ENCODE data around the gene SOX15.
"Not testable (repeated sequence)": the region's sequence is repeated elsewhere in the genome, so short reads cannot be mapped to it uniquely, and the experiment has no call there.

Gene SOX15

DNA sequence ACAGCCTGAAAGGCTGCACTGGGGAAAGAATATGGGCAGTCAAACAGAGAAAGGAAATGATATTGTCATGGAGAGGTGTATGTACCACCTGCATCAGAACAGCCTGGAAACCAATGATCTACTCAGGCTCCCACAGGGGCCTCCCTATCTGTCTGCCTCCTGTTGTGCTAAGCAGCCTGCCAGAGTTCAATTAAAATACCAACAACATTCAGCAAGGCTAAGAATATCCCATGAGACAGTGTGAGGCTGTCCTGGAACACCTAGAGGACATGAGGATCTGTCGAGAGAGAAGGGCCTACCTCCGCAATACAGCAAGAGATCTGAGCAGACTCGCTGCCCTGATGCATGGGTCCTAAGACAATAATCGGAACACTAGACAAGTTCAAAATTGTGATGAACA, 16.4 kb upstream of the SOX15 start:
- no peak for DNase-seq

DNA sequence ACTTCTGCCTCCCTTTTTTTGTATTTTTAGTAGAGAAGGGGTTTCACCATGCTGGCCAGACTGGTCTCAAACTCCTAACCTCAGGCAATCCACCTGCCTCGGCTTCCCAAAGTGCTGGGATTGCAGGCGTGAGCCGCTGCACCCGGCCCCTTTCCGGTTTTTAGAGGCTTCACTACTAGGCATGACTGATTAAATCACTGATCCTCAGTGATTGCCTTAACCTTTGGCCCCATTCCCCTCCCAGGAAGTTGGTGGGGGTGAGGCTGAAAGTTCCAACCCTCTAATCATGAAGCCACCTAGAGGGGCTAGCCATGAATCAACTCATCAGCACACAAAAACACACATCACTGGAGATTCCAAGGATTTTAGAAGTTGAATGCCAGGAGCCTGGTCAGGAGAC, 7.7 kb upstream of the SOX15 start:
- not testable (repeated sequence) for DNase-seq

- no peak for DNase-seq
Measured at GRCh38 chr17:7593296-7593695, 3.4 kb upstream of the SOX15 start.

DNA sequence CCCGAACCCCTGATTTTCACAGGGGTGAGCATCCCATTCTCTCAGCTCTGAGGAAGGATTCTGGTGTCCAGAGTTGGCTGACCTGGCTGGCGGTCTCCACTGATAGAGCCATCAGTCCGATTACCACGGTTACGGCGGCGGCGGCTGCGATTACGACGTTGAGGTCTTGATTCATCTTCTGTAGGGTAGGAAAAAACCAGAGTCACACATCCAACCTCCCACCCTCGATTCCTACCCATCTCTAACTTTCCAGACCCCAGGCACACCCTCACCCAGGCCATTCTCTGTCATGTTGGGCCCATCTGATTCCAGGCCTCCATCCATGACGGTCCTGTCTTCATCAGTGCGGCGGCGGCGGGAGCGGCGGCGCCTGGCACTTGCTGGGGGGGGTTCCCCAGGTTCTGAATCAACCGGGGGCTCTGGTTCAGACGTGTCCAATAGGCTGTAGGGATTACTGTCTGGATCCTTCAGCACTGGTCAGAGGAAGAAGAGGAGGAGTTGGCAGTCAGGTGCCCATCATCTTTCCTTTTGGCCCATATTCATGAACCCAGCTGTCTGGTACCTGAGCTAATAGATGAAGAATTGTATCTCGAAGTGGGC, 2.6 kb upstream of the SOX15 start:
- no peak for DNase-seq

DNA sequence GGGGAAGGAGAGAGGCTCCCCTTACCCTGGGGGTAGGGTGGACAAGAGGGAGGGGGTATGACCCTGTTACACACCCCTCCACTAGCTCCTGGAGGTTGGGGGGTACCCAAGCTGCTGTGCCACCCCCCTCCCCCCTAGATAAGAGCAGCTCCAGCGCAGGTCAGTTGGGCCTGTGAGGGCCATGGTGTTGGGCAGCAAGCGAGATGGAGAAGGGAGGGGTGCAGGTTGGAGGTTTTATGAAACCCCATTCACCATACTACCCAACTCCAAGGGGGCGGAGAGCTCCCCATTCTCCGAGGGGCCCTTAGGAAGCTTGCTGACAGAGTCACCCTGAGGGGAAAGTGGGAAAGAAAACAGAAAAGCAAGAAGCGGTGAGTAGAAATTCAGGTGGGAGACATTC, 1.7 kb upstream of the SOX15 start:
- no peak for DNase-seq

DNA sequence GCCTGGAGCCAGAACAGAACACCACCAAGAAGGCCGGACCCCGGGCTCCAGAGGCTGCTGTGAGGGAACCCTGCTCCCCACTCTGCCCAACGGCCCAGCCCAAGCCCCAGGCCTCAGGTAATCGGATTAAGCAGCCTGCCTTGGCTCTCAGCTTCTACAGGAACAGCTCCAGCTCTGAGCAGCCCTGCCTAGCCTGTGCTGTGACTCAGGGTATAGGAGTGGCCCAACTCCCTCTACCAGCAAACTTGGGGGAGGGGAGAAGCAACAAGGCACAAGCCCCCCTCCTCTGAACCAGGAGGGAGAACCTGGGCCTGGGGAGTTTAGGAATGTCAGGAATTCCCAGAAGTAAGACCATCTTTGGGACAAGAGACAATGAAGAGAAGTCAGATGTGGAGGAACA, 849 bp upstream of the SOX15 start:
- no peak for DNase-seq

DNA sequence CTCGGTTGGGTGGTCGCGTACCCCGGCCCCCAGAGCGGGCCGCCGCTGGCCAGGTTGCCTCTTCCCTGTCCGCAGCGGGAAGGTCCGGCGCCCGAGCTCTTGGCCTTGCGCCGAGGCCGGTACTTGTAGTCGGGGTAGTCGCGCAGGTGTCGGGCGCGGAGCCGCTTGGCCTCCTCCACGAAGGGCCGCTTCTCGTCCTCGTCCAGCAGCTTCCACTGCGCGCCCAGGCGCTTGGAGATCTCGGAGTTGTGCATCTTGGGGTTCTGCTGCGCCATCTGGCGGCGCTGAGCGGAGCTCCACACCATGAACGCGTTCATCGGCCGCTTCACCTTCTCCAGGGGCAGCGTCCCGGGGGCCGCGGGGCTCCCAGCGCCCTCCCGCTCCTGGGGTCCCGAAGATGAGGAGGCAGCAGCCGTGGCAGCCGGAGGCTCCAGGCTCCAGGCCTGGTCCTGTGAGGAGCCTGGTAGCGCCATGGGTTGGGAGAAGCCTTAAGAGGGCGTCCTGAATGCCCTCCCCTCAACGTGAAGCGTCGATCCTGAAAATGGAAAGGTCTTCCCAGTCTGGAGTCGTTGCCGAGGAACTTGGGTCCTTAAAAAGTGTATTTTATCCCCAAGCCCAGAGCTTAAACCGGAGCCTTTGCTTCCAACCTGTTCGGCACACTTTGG, 558 bp downstream of the SOX15 start:
- no peak for DNase-seq

DNA sequence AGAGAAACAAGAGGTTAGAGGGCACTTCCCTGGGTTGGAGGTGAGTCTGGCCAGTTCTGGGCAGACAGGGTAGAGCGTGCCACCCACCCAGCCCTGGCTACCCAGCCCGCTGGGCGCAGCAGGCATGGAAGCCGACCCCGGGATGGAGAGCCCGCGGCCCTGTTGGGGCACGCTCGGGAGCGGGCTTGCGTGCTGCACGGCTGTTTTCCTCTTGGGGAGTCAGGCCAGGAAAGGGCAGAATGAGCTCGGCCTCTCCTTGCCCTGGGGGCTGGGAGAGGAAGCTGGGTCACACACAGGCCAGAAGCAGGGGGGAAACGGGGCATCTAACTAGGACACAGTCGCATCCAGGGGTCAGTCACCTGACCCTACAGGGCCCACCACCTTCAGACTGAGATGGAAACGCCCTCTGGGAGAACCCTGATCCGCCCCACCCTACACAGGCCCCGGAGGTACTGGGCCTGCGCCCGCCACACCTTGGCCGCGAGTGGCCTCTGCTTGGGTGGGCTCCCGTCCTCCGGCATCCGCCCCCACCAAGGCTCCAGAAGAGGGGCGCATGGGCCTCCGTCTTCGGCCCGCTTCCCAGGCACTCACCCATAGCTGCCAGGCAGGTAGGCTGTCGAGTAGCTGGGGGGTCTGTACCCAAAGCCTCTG, 1.2 kb downstream of the SOX15 start:
- no peak for DNase-seq

GRCh38 chr17:7587420-7588151, 2.3 kb downstream of the SOX15 start:
- DNase-seq: no peak

- DNase-seq: no peak
Measured at GRCh38 chr17:7586673-7587419, 3.0 kb downstream of the SOX15 start.

DNA sequence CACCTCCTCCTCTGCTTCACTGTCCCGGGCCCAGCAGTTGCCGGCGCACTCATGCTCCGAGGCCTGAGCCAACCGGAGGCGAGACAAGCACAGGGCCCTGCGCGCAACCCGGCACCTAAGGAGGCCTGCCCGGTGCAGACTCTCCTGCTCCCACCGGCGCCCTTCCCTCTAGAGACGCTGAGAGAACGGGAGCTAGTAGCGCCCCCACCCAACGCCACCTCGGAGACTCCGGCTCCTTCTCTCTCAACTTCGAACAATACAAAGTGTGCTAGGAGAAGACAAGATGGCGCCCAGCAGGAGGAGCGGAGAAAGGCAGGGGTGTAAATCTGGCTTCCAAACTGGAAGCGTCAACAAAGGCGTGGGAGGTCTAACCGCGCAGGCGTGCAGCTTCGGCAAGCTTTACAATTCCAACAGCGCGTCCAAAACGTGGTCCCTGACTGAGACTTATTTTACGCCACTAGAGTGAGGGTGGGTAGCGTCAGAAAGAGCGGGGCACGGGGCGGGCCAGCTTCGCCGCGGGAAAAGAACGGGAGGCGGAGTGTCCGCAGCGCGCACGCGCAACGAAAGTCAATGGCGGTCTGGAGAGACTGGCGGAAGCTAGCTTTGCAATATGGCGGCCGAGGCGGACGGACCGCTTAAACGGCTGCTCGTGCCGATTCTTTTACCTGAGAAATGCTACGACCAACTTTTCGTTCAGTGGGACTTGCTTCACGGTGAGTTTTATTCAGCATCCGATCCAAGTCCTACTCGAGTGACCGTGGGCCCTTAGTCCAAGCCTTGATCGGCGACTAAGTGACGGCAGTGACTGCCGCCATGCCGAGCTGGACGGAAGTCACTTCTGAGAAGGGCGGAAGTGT, 6.4 kb downstream of the SOX15 start, which contains the start of gene MPDU1:
Gene MPDU1, plus strand, starts transcription at position 600 of the 857 bp plus-strand sequence. Its CDS starts 11 bp downstream, at position 611.
- DNase-seq: peak; percentile 90

DNA sequence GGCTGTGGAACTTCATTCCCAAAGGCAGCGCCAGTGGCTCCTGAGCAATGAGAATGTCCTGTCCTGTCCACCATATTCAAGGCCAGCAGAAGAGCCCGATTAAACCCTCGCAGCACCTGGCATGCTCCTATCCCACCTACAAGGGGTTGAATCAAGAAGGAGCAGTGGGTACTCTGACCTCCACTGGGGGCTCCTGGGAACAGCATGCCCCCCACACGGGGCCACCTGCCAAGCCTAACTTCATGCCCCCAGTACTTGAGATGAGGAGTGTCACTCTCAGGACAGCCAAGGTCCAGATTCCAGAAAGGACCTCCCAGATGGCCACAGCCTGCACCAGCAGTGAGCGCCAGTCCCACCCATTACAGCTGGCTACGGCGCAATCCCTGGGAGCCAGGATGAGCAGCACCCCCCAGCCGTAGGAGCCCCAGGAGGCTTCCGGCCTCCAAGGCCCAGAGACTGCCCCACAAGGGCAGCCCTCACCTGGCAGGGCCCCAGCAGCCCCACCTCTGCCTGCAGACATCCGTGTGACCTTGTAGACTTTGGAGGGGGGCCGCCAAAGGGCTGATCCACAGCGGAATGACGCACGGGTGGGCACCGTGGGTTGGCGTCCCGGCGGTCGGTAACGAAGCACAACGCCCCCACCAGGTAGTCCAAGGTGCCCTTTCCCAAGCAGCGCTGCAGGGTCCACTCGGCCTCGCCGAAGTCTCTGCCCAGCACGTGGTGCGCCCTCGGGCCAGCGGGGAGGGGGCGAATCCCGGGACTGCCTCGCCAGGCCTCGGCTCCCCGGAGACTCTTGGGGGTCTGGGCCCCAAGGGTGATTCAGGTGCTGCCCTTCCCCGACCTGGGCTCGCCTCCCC, 7.3 kb downstream of the SOX15 start:
- no peak for DNase-seq

DNA sequence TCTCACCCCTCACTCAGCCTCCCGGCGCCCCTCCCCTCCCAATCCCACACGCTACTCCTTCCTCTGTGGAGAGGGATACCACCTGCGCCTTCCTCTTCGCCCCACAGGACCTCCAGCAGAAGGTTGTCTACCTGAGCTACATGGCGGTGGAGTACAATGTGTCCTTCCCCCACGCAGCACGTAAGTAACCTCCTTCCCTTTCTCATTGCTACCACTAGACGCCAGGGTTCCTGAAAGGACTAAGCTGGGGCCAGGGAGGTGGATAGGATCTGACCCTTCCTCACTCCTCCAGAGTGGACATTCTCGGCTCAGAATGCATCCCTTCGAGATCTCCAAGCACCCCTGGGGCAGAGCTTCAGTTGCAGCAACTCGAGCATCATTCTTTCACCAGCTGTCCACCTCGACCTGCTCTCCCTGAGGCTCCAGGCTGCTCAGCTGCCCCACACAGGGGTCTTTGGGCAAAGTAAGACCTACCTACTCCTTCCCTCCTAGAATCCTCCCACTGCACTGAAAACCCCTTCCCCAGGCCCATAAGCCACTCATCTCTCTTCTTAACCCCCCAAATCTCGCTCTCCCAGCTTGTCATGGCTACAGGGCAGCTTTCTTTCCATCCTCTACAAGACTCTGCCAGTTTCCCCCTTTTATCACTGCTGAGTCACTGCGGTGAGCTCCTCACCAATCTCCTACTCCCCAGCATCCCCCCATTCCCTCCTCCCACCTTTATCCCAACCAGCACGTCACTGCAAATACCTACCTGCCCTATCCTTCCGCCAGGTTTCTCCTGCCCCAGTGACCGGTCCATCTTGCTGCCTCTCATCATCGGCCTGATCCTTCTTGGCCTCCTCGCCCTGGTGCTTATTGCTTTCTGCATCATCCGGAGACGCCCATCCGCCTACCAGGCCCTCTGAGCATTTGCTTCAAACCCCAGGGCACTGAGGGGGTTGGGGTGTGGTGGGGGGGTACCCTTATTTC, 9.0 kb downstream of the SOX15 start:
- no peak for DNase-seq

DNA sequence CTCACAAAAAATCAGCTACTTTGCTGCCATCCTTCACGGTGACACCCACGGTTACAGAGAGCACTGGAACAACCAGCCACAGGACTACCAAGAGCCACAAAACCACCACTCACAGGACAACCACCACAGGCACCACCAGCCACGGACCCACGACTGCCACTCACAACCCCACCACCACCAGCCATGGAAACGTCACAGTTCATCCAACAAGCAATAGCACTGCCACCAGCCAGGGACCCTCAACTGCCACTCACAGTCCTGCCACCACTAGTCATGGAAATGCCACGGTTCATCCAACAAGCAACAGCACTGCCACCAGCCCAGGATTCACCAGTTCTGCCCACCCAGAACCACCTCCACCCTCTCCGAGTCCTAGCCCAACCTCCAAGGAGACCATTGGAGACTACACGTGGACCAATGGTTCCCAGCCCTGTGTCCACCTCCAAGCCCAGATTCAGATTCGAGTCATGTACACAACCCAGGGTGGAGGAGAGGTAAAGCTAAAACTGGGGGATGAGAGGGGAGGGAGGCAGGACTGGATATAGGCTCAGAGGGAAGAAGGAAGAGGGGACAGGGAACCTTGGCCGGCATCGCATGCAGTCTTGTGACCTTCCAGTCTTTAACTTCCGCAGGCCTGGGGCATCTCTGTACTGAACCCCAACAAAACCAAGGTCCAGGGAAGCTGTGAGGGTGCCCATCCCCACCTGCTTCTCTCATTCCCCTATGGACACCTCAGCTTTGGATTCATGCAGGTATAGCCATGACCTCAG, 9.9 kb downstream of the SOX15 start:
- DNase-seq: no peak

- no peak for DNase-seq
Measured at GRCh38 chr17:7579001-7579833, 10.7 kb downstream of the SOX15 start, which contains the start of gene CD68. Gene CD68, plus strand, starts transcription at chr17:7579638. Its CDS starts 40 bp downstream, at chr17:7579678.

GRCh38 chr17:7577327-7578199, 12.3 kb downstream of the SOX15 start:
- no peak for DNase-seq

All from COR-L47 (cell line).